Measurements from ENCODE around the gene PCSK7. TPM values are rescaled to one million over a fixed set of nuclear protein-coding genes. Genes with fewer than 3 reads are reported as not detected.
A peak's percentile ranks its signal among the peaks of the same experiment; 100 is the strongest.

Gene PCSK7
- total and polyA plus RNA-seq, 11 donors: 16.9 to 43.4 (median 26.2) TPM

GRCh38 chr11:117194267-117194666, 37.6 kb downstream of the PCSK7 start:
- TF ChIP-seq POLR2A (IDR thresholded peaks at IDR 0.05): no peak
- no peak for TF ChIP-seq CTCF (IDR thresholded peaks at IDR 0.05)
- H3K4me3 ChIP-seq: no peak overlapping the region
- intact Hi-C loops (cut with DNase I): no loop called here
- peaks cover 0 to 78% (median 65%) of the 10 kb centered on the region in 9 donors for H3K36me3 ChIP-seq
- H3K4me1 ChIP-seq: peaks cover 0 to 20% (median 13%) of the 10 kb centered on the region in 12 donors
- no peaks in the 10 kb centered on the region for H3K9me3 ChIP-seq
- ATAC-seq: no peak
- no peak overlapping the region for H3K27ac ChIP-seq
- no peaks in the 10 kb centered on the region for H3K27me3 ChIP-seq
- 77 to 88% (median 84%) methylated on average over 5 of the region's 5 CpGs for WGBS, 4 donors
- DNase-seq: peak in 1 of 5 donors; percentile 5

DNA sequence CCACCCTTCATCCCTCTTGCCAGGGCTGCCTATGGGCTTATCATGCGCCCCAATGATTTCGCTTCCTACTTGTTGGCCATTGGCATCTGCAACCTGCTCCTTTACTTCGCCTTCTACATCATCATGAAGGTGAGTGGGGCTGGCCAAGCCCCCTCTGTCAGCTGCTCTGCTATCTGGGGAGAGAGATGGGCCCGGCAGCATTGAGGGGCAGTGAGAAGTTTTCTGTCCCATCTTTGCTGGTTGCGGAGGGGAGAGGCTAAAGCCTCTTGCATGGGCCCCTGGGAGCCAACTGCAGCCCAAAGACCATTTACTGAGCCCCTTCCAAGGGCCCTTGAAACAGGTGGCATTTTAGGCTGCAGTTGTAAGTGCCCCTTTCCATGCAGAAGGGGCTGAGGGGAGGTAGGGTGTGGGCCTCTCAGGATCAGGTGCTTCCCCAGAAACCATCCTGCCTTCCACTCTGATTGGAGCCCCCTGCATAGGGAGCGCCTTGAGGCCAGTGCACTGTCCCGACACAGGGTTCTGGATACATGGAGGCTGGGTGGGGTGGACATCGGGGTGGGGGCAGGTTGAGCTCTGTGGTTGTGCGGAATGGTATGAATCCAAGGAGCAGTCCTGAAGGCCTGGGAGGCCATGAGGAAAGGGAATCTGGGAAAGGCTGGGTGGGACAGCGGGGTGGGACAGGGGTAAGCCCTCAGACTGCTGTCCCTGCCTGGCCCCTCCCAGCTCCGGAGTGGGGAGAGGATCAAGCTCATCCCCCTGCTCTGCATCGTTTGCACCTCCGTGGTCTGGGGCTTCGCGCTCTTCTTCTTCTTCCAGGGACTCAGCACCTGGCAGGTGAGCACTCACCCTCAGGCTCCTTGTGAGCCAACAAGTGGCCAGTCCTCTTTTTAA, 38.5 kb downstream of the PCSK7 start:
- Histone ChIP-seq H3K36me3 (peaks cover 0 to 87% (median 74%) of the 10 kb centered on the region in 9 donors), H3K27me3 (no peaks in the 10 kb centered on the region), H3K4me3 (no peak overlapping the region), H3K4me1 (peaks cover 0 to 20% (median 5%) of the 10 kb centered on the region in 12 donors), H3K9me3 (no peaks in the 10 kb centered on the region), H3K27ac (no peak overlapping the region)
- TF ChIP-seq CTCF (IDR thresholded peaks at IDR 0.05): no peak
- TF ChIP-seq POLR2A (IDR thresholded peaks at IDR 0.05): no peak
- 95 to 97% (median 96%) methylated on average over 14 to 15 of the region's 15 CpGs for WGBS, 4 donors
- intact Hi-C loops (cut with DNase I): no loop called here
- no peak for ATAC-seq
- DNase-seq: peak in 1 of 5 donors; percentile 16

DNA sequence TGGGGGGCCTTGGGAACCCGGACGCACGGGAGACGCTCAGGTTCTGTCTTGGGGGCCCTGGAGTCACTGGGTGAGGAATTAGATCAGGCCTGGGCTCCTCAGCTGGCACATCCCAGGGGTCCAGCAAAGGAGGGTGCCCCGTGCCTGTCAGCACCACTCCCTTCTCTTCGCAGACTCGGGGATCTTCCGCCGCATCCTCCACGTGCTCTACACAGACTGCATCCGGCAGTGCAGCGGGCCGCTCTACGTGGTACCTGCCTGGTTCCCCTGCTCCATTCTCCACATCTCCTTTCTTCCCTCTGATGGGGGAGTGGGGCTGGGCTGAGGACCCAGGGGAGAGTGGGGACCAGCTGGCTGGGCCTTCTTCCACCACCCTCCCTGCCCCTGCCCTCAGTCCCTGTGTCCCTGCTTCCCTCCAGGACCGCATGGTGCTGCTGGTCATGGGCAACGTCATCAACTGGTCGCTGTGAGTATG, 39.4 kb downstream of the PCSK7 start:
- peaks cover 0 to 96% (median 84%) of the 10 kb centered on the region in 9 donors for H3K36me3 ChIP-seq
- intact Hi-C loops (cut with DNase I): no loop called here
- no peak for TF ChIP-seq CTCF (IDR thresholded peaks at IDR 0.05)
- no peak for TF ChIP-seq POLR2A (IDR thresholded peaks at IDR 0.05)
- H3K4me1 ChIP-seq: peaks cover 0 to 12% (median 0%) of the 10 kb centered on the region in 12 donors
- no peak for ATAC-seq
- WGBS, 4 donors: 95 to 97% (median 96%) methylated on average over 11 to 17 of the region's 17 CpGs
- no peak overlapping the region for H3K27ac ChIP-seq
- DNase-seq: peak in 1 of 5 donors; percentile 22
- no peaks in the 10 kb centered on the region for H3K9me3 ChIP-seq
- no peaks in the 10 kb centered on the region for H3K27me3 ChIP-seq
- no peak overlapping the region for H3K4me3 ChIP-seq

- WGBS, 4 donors: 90 to 95% (median 92%) methylated on average over 24 to 26 of the region's 26 CpGs
- peaks cover 0 to 13% (median 0%) of the 10 kb centered on the region in 12 donors for H3K4me1 ChIP-seq
- no peaks in the 10 kb centered on the region for H3K27me3 ChIP-seq
- no peaks in the 10 kb centered on the region for H3K9me3 ChIP-seq
- H3K27ac ChIP-seq: no peak overlapping the region
- DNase-seq (peak in 1 of 5 donors; percentile 25), ATAC-seq (no peak)
- intact Hi-C loops (cut with DNase I): no loop called here
- no peak overlapping the region for H3K4me3 ChIP-seq
- peaks cover 0 to 96% (median 88%) of the 10 kb centered on the region in 9 donors for H3K36me3 ChIP-seq
- TF ChIP-seq POLR2A (IDR thresholded peaks at IDR 0.05): no peak
- no peak for TF ChIP-seq CTCF (IDR thresholded peaks at IDR 0.05)
Observed at GRCh38 chr11:117191680-117192400, 40.0 kb downstream of the PCSK7 start.
